PC-3 (cell line): Measurements from ENCODE around the gene MYOZ2.

Experiments used
- EZH2 ChIP-seq: fragments of 300-600 bp; sonication (generic); IDR thresholded peaks from one replicate; pipeline ENCODE4 v1.6.1; 2017; ENCODE audit warnings: antibody characterized with exemption, mild to moderate bottlenecking, low read length; ENCODE audit not compliant: unreplicated experiment
- EZH2phosphoT487 ChIP-seq: fragments of 300-600 bp; sonication (generic); IDR thresholded peaks from 2 replicates; pipeline ENCODE4 v1.6.1; 2018; ENCODE audit warnings: mild to moderate bottlenecking, antibody characterized with exemption, low read length, borderline replicate concordance
- TF ChIP-seq, protein P1 (sequence below): fragments of 300-600 bp; sonication (generic); conservative IDR thresholded peaks from 2 replicates; pipeline ENCODE4 v1.5.1; 2017; ENCODE audit warnings: antibody characterized with exemption, low read depth, mild to moderate bottlenecking, low read length

DNA sequence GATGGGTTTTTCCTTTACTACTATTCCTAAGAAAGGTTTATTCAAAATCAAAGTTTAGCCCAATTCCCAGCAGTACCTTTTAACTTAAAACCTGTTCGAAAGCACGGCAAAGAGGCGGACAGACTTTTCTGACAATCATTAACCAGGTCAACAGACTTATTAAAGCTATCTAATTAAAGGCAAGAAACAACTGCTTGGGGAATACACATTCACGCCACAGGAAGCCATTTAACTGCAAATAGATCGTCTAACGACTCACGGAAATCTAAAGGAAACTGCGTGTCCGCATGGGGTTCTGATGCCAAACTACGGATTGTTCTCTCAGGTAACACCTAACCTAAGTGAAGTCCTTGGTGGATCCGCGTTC lies 76.2 kb downstream of the MYOZ2 start:
- TF ChIP-seq, protein P1, sequence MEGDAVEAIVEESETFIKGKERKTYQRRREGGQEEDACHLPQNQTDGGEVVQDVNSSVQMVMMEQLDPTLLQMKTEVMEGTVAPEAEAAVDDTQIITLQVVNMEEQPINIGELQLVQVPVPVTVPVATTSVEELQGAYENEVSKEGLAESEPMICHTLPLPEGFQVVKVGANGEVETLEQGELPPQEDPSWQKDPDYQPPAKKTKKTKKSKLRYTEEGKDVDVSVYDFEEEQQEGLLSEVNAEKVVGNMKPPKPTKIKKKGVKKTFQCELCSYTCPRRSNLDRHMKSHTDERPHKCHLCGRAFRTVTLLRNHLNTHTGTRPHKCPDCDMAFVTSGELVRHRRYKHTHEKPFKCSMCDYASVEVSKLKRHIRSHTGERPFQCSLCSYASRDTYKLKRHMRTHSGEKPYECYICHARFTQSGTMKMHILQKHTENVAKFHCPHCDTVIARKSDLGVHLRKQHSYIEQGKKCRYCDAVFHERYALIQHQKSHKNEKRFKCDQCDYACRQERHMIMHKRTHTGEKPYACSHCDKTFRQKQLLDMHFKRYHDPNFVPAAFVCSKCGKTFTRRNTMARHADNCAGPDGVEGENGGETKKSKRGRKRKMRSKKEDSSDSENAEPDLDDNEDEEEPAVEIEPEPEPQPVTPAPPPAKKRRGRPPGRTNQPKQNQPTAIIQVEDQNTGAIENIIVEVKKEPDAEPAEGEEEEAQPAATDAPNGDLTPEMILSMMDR, result no peak
- TF ChIP-seq EZH2phosphoT487 (no peak), EZH2 (no peak)
